ENCODE data around the gene PRKCH.
A peak's percentile ranks its signal among the peaks of the same experiment; 100 is the strongest.

Gene PRKCH

DNA sequence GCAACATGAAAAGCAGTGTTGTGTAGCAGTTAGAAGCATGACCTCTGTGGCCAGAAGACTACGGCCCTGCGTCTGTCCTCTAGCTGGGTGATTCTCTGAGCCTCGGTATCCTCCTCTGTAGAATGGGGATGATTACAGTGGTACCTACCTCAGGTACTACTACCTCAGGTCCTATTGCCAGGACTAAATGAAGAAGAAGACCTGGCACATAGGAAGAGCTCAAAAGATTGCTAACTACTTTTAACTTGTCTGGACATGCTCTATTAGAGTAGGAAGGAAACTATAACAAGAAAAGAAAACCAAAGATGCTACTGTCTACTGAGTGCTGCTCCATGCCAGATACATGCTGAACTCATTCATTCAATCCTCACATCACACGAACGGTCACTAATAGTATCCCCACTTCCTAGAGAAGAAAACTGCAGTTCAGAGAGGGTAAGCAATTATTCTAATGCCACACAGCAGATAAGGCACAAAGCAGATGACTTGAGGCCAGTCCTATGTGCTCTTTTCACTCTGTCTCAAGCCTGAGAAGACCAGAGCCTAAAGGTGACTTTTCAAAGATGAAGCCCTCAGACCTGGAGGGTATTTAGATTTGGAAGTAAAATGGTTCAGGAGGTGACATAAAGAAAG lies 265.8 kb downstream of the PRKCH start:
- Histone ChIP-seq H3K23ac (ENCODE audit: low read depth, low read length, poor library complexity) (no peak overlapping the region), H4K8ac (ENCODE audit: low read depth, low read length) (no peak overlapping the region), H2AK5ac (ENCODE audit: low read depth, low read length) (no peak overlapping the region), H2BK5ac (ENCODE audit: low read length) (no peak overlapping the region), H3K9ac (ENCODE audit: low read depth, low read length, poor library complexity) (no peak overlapping the region), H3K4me2 (ENCODE audit: insufficient read depth, low read length, poor library complexity, severe bottlenecking) (no peak overlapping the region), H4K91ac (ENCODE audit: low read depth, low read length, poor library complexity) (no peak overlapping the region), H3K27ac (replicated peaks; ENCODE audit: low read length) (no peak overlapping the region), H2BK120ac (ENCODE audit: low read depth, low read length) (no peak overlapping the region), H3K9me3 (replicated peaks in 1 of 2; ENCODE audit: control insufficient read depth in 2 of 2, insufficient read depth in 1 of 2, low read depth in 1 of 2, low read length in 2 of 2) (no peaks in the 10 kb centered on the region), H2AFZ (ENCODE audit: low read length) (no peak overlapping the region), H3K14ac (ENCODE audit: low read length) (no peak overlapping the region), H3K18ac (ENCODE audit: low read length) (no peak overlapping the region), H2BK15ac (ENCODE audit: low read length) (no peak overlapping the region), H3K27me3 (ENCODE audit: control insufficient read depth in 3 of 3, insufficient read depth in 3 of 3, low read depth in 1 of 3, low read length in 3 of 3) (peaks cover 0 to 4% (median 0%) of the 10 kb centered on the region in 3 experiments), H3K79me1 (ENCODE audit: low read depth, low read length) (no peaks in the 10 kb centered on the region), H3K4me3 (ENCODE audit: low read length in 2 of 2) (no peak overlapping the region), H2BK12ac (ENCODE audit: low read length) (no peak overlapping the region), H3K4ac (ENCODE audit: low read length) (no peak overlapping the region), H3K36me3 (replicated peaks in 1 of 2; ENCODE audit: control insufficient read depth in 2 of 2, insufficient read depth in 2 of 2, low read length in 2 of 2) (no peaks in the 10 kb centered on the region), H3K4me1 (ENCODE audit: control insufficient read depth in 2 of 2, insufficient read depth in 1 of 2, low read depth in 1 of 2, low read length in 2 of 2) (peaks cover 0 to 6% of the 10 kb centered on the region in 2 donors)
- WGBS, 2 donors (ENCODE audit: extremely low coverage in 2 of 2, insufficient read length in 2 of 2, insufficient replicate concordance in 1 of 2): no CpG with 5 or more reads among the region's 5 CpGs
- no peak for DNase-seq (ENCODE audit: low spot score)

DNA sequence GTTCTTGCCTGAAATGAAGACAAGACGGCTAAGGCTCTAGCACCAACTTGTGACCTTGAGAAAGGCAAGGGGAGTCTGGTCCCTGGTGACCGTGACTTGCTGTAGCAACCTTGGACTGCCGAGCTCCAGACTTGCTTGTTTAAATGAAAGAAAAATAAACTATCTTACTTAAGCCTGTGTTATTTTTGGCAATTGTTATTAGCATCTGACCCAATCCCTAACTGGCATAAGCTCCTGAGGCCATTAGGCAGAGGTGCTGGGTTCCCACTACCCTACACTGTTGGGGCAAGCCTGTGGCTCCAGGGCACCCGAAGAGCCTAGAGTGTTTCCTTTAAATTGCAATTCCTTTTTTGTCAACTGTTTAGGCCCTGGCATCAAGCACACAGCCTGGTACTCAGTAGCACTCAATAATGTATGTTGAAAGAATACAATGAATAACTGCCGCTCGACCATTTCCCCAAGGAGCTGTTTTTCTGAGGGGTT lies 267.1 kb downstream of the PRKCH start:
- H3K79me1 ChIP-seq (ENCODE audit: low read depth, low read length): no peaks in the 10 kb centered on the region
- no peak overlapping the region for H2AK5ac ChIP-seq (ENCODE audit: low read depth, low read length)
- no peak overlapping the region for H2BK120ac ChIP-seq (ENCODE audit: low read depth, low read length)
- no peak overlapping the region for H3K4me2 ChIP-seq (ENCODE audit: insufficient read depth, low read length, poor library complexity, severe bottlenecking)
- H2AFZ ChIP-seq (ENCODE audit: low read length): no peak overlapping the region
- no peak for DNase-seq (ENCODE audit: low spot score)
- H3K23ac ChIP-seq (ENCODE audit: low read depth, low read length, poor library complexity): no peak overlapping the region
- H2BK5ac ChIP-seq (ENCODE audit: low read length): no peak overlapping the region
- H3K4me3 ChIP-seq (ENCODE audit: low read length in 2 of 2): no peak overlapping the region
- no peak overlapping the region for H3K18ac ChIP-seq (ENCODE audit: low read length)
- no peak overlapping the region for H2BK12ac ChIP-seq (ENCODE audit: low read length)
- WGBS, 2 donors (ENCODE audit: extremely low coverage in 2 of 2, insufficient read length in 2 of 2, insufficient replicate concordance in 1 of 2): no CpG with 5 or more reads among the region's 6 CpGs
- H4K8ac ChIP-seq (ENCODE audit: low read depth, low read length): no peak overlapping the region
- no peak overlapping the region for H3K4ac ChIP-seq (ENCODE audit: low read length)
- H3K27me3 ChIP-seq (ENCODE audit: control insufficient read depth in 3 of 3, insufficient read depth in 3 of 3, low read depth in 1 of 3, low read length in 3 of 3): peaks cover 0 to 4% (median 0%) of the 10 kb centered on the region in 3 experiments
- no peak overlapping the region for H3K9ac ChIP-seq (ENCODE audit: low read depth, low read length, poor library complexity)
- H2BK15ac ChIP-seq (ENCODE audit: low read length): no peak overlapping the region
- no peak overlapping the region for H3K14ac ChIP-seq (ENCODE audit: low read length)
- H3K27ac ChIP-seq (replicated peaks; ENCODE audit: low read length): no peak overlapping the region
- peaks cover 0 to 6% of the 10 kb centered on the region in 2 donors for H3K4me1 ChIP-seq (ENCODE audit: control insufficient read depth in 2 of 2, insufficient read depth in 1 of 2, low read depth in 1 of 2, low read length in 2 of 2)
- no peaks in the 10 kb centered on the region for H3K36me3 ChIP-seq (replicated peaks in 1 of 2; ENCODE audit: control insufficient read depth in 2 of 2, insufficient read depth in 2 of 2, low read length in 2 of 2)
- H4K91ac ChIP-seq (ENCODE audit: low read depth, low read length, poor library complexity): no peak overlapping the region
- no peaks in the 10 kb centered on the region for H3K9me3 ChIP-seq (replicated peaks in 1 of 2; ENCODE audit: control insufficient read depth in 2 of 2, insufficient read depth in 1 of 2, low read depth in 1 of 2, low read length in 2 of 2)

GRCh38 chr14:61589691-61590581 lies 268.6 kb downstream of the PRKCH start:
- Histone ChIP-seq H2BK120ac (ENCODE audit: low read depth, low read length) (no peak overlapping the region), H3K27me3 (ENCODE audit: control insufficient read depth in 3 of 3, insufficient read depth in 3 of 3, low read depth in 1 of 3, low read length in 3 of 3) (peaks cover 0 to 4% (median 0%) of the 10 kb centered on the region in 3 experiments), H2BK12ac (ENCODE audit: low read length) (no peak overlapping the region), H3K4me2 (ENCODE audit: insufficient read depth, low read length, poor library complexity, severe bottlenecking) (no peak overlapping the region), H2AK5ac (ENCODE audit: low read depth, low read length) (peak overlapping the region; percentile 50), H4K91ac (ENCODE audit: low read depth, low read length, poor library complexity) (no peak overlapping the region), H2AFZ (ENCODE audit: low read length) (no peak overlapping the region), H3K4me3 (ENCODE audit: low read length in 2 of 2) (no peak overlapping the region), H2BK5ac (ENCODE audit: low read length) (no peak overlapping the region), H3K9ac (ENCODE audit: low read depth, low read length, poor library complexity) (no peak overlapping the region), H3K18ac (ENCODE audit: low read length) (peak overlapping the region; percentile 26), H2BK15ac (ENCODE audit: low read length) (no peak overlapping the region), H4K8ac (ENCODE audit: low read depth, low read length) (no peak overlapping the region), H3K4me1 (ENCODE audit: control insufficient read depth in 2 of 2, insufficient read depth in 1 of 2, low read depth in 1 of 2, low read length in 2 of 2) (peaks cover 0 to 6% of the 10 kb centered on the region in 2 donors), H3K79me1 (ENCODE audit: low read depth, low read length) (no peaks in the 10 kb centered on the region), H3K27ac (replicated peaks; ENCODE audit: low read length) (no peak overlapping the region), H3K4ac (ENCODE audit: low read length) (no peak overlapping the region), H3K14ac (ENCODE audit: low read length) (no peak overlapping the region), H3K9me3 (replicated peaks in 1 of 2; ENCODE audit: control insufficient read depth in 2 of 2, insufficient read depth in 1 of 2, low read depth in 1 of 2, low read length in 2 of 2) (no peaks in the 10 kb centered on the region), H3K23ac (ENCODE audit: low read depth, low read length, poor library complexity) (no peak overlapping the region), H3K36me3 (replicated peaks in 1 of 2; ENCODE audit: control insufficient read depth in 2 of 2, insufficient read depth in 2 of 2, low read length in 2 of 2) (no peaks in the 10 kb centered on the region)
- WGBS, 2 donors (ENCODE audit: extremely low coverage in 2 of 2, insufficient read length in 2 of 2, insufficient replicate concordance in 1 of 2): no CpG with 5 or more reads among the region's 12 CpGs
- no peak for DNase-seq (ENCODE audit: low spot score)

- Histone ChIP-seq H3K4me3 (ENCODE audit: low read length in 2 of 2) (no peak overlapping the region), H3K4me2 (ENCODE audit: insufficient read depth, low read length, poor library complexity, severe bottlenecking) (no peak overlapping the region), H3K4ac (ENCODE audit: low read length) (no peak overlapping the region), H3K9me3 (replicated peaks in 1 of 2; ENCODE audit: control insufficient read depth in 2 of 2, insufficient read depth in 1 of 2, low read depth in 1 of 2, low read length in 2 of 2) (no peaks in the 10 kb centered on the region), H2BK12ac (ENCODE audit: low read length) (no peak overlapping the region), H2AFZ (ENCODE audit: low read length) (no peak overlapping the region), H4K91ac (ENCODE audit: low read depth, low read length, poor library complexity) (no peak overlapping the region), H3K27me3 (ENCODE audit: control insufficient read depth in 3 of 3, insufficient read depth in 3 of 3, low read depth in 1 of 3, low read length in 3 of 3) (peaks cover 0 to 4% (median 2%) of the 10 kb centered on the region in 3 experiments), H3K4me1 (ENCODE audit: control insufficient read depth in 2 of 2, insufficient read depth in 1 of 2, low read depth in 1 of 2, low read length in 2 of 2) (peaks cover 0 to 8% of the 10 kb centered on the region in 2 donors), H3K23ac (ENCODE audit: low read depth, low read length, poor library complexity) (no peak overlapping the region), H4K8ac (ENCODE audit: low read depth, low read length) (no peak overlapping the region), H3K9ac (ENCODE audit: low read depth, low read length, poor library complexity) (no peak overlapping the region), H3K79me1 (ENCODE audit: low read depth, low read length) (no peaks in the 10 kb centered on the region), H3K18ac (ENCODE audit: low read length) (no peak overlapping the region), H2BK5ac (ENCODE audit: low read length) (no peak overlapping the region), H2BK120ac (ENCODE audit: low read depth, low read length) (no peak overlapping the region), H3K14ac (ENCODE audit: low read length) (no peak overlapping the region), H2AK5ac (ENCODE audit: low read depth, low read length) (no peak overlapping the region), H3K36me3 (replicated peaks in 1 of 2; ENCODE audit: control insufficient read depth in 2 of 2, insufficient read depth in 2 of 2, low read length in 2 of 2) (no peaks in the 10 kb centered on the region), H2BK15ac (ENCODE audit: low read length) (no peak overlapping the region), H3K27ac (replicated peaks; ENCODE audit: low read length) (no peak overlapping the region)
- DNase-seq (ENCODE audit: low spot score): no peak
- WGBS, 2 donors (ENCODE audit: extremely low coverage in 2 of 2, insufficient read length in 2 of 2, insufficient replicate concordance in 1 of 2): no CpG with 5 or more reads among the region's 2 CpGs
These were observed 270.5 kb downstream of the PRKCH start for GRCh38 chr14:61591862-61592261.

Measured in neuronal stem cell (in vitro differentiated cells).